Esophagus muscularis mucosa (tissue), 4 donors: ENCODE results near the gene NEB. TPM values are rescaled to one million over a fixed set of nuclear protein-coding genes. Genes with fewer than 3 reads are reported as not detected.
"Not testable (repeated sequence)": the region's sequence is repeated elsewhere in the genome, so short reads cannot be mapped to it uniquely, and the experiment has no call there.

Experiments
- DNase-seq: peaks from one replicate; pipeline ENCODE4 v3.0.0-alpha.2; 2017; ENCODE audit errors: extremely low spot score
- H3K27ac ChIP-seq, 4 donors: fragments of 200-600 bp; sonication (generic); replicated peaks in 1 of 4; 1 replicate in 3 of 4; 2 replicates in 1 of 4; pipeline ENCODE4 v1.5.1; 2016 to 2019; ENCODE audit warnings: mild to moderate bottlenecking in 1 of 4
- H3K27me3 ChIP-seq, 4 donors: fragments of 200-600 bp; sonication (generic); one replicate each; pipeline versions ENCODE4 v1.5.1 to v1.6.0; 2016 to 2019
- H3K36me3 ChIP-seq, 4 donors: fragments of 200-600 bp; sonication (generic); one replicate each; pipeline ENCODE4 v1.5.1; 2016 to 2019
- H3K4me1 ChIP-seq, 4 donors: fragments of 200-600 bp; sonication (generic); one replicate each; pipeline ENCODE4 v1.5.1; 2016 to 2019
- H3K4me3 ChIP-seq, 4 donors: fragments of 200-600 bp; sonication (generic); 1 replicate in 2 of 4; 2 replicates in 2 of 4; pipeline ENCODE4 v1.5.1; 2016 to 2019; ENCODE audit warnings: mild to moderate bottlenecking in 4 of 4, moderate library complexity in 1 of 4
- H3K9me3 ChIP-seq, 4 donors: fragments of 200-600 bp; sonication (generic); 1 replicate in 3 of 4; 2 replicates in 1 of 4; pipeline ENCODE4 v1.5.1; 2016 to 2019
- EP300 ChIP-seq: sonication (generic); formaldehyde crosslinking; IDR thresholded peaks from one replicate; pipeline ENCODE4 v1.6.1; 2017; ENCODE audit warnings: antibody characterized with exemption
- POLR2A ChIP-seq: fragments of 450-650 bp; IDR thresholded peaks from one replicate; pipeline ENCODE4 v1.6.1; 2017; ENCODE audit warnings: antibody characterized with exemption, moderate library complexity, mild to moderate bottlenecking, low read depth
- POLR2AphosphoS5 ChIP-seq, 2 donors: sonication (generic); formaldehyde crosslinking; IDR thresholded peaks; one replicate each; pipeline ENCODE4 v1.6.1; 2017; ENCODE audit warnings: antibody characterized with exemption in 2 of 2
- WGBS: methylation state at CpG from one replicate; pipeline ENCODE4 v1.1.5; 2018; 5-methylcytosine and 5-hydroxymethylcytosine counted together
- intact Hi-C: fragments of 100-400 bp; cut with DNase I; formaldehyde crosslinking; loops from one replicate; pipeline ENCODE4 v1.15.1; 2023
- total RNA-seq, 4 donors: library from RNA; depleted of rRNA; stranded (reverse); fragments of >200 nt; gene quantifications; one replicate each; pipeline versions ENCODE4 v1.1.0 to v1.2.1, GENCODE V29; 2016
- TF ChIP-seq, protein P1 (sequence below), 3 experiments: fragments of 200-600 bp in 2 of 3; fragments of 450-650 bp in 1 of 3; sonication (generic) in 2 of 3; IDR thresholded peaks; one replicate each; pipeline ENCODE4 v1.5.1; 2017 to 2019; ENCODE audit warnings: antibody characterized with exemption in 3 of 3, mild to moderate bottlenecking in 2 of 3, moderate library complexity in 1 of 3

Gene NEB
- total RNA-seq, 4 donors from 2014 or later = 0.23 to 0.84 (median 0.54) TPM

DNA sequence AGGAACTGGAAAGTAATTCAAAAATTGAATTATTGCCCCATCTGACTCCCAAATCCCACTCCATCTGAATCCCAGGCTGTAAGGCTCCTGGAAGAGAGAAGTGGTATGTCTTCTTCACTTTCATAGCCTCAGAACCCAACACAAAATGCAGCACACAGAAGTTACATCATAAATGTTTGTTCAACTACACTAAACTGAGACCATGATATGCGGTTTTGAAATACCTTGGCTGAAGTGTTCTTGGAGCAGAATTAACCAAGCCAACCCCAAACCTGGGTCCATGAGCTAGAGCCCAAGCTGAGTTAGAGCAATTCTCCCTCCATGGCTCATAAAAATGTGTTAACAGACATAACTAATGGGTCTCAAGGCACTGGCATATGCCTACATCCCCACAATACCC lies 23.3 kb downstream of the NEB start:
- no peaks in the 10 kb centered on the region for H3K36me3 ChIP-seq
- intact Hi-C loops = no loop called here
- H3K9me3 ChIP-seq = no peaks in the 10 kb centered on the region
- no peaks in the 10 kb centered on the region for H3K27me3 ChIP-seq
- DNase-seq = no peak
- 85% methylated on average over 1 of the region's 1 CpG for WGBS
- no peaks in the 10 kb centered on the region for H3K4me1 ChIP-seq
- TF ChIP-seq POLR2A = no peak
- TF ChIP-seq, protein P1, sequence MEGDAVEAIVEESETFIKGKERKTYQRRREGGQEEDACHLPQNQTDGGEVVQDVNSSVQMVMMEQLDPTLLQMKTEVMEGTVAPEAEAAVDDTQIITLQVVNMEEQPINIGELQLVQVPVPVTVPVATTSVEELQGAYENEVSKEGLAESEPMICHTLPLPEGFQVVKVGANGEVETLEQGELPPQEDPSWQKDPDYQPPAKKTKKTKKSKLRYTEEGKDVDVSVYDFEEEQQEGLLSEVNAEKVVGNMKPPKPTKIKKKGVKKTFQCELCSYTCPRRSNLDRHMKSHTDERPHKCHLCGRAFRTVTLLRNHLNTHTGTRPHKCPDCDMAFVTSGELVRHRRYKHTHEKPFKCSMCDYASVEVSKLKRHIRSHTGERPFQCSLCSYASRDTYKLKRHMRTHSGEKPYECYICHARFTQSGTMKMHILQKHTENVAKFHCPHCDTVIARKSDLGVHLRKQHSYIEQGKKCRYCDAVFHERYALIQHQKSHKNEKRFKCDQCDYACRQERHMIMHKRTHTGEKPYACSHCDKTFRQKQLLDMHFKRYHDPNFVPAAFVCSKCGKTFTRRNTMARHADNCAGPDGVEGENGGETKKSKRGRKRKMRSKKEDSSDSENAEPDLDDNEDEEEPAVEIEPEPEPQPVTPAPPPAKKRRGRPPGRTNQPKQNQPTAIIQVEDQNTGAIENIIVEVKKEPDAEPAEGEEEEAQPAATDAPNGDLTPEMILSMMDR (IDR thresholded peaks at IDR 0.05) = no peak
- no peak for TF ChIP-seq EP300
- TF ChIP-seq POLR2AphosphoS5 (IDR thresholded peaks at IDR 0.05) = no peak
- no peak overlapping the region for H3K27ac ChIP-seq
- no peak overlapping the region for H3K4me3 ChIP-seq

GRCh38 chr2:151708788-151709187 lies 25.5 kb downstream of the NEB start:
- 93% methylated on average over 6 of the region's 6 CpGs for WGBS
- TF ChIP-seq EP300 (no peak), POLR2A (no peak), POLR2AphosphoS5 (IDR thresholded peaks at IDR 0.05) (no peak)
- TF ChIP-seq, protein P1 (IDR thresholded peaks at IDR 0.05) = no peak
- intact Hi-C loops = no loop called here

DNA sequence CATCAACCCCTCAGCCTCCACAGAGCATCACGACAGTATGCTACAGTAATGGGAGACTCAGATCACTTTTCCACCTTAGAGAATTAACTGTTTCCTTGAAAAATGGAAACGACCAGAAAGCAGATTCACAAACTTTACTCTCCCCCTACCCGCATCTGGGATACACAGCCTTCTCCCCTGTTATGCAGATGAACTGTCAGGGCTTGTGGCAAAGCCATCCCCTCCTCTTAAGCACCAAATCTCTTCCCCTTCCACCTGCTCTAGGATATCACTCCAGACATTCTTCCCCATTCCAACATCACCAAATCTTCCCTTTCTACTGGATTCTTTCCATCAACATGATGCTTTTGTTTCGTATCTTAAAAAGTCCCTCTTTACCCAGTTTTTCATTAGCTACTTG lies 26.4 kb downstream of the NEB start:
- no peak for TF ChIP-seq EP300
- TF ChIP-seq, protein P1 (IDR thresholded peaks at IDR 0.05) = no peak
- TF ChIP-seq POLR2AphosphoS5 (IDR thresholded peaks at IDR 0.05) = no peak
- TF ChIP-seq POLR2A = no peak
- H3K4me1 ChIP-seq = no peaks in the 10 kb centered on the region
- H3K4me3 ChIP-seq = no peak overlapping the region
- H3K27me3 ChIP-seq = no peaks in the 10 kb centered on the region
- H3K9me3 ChIP-seq = no peaks in the 10 kb centered on the region
- no peak overlapping the region for H3K27ac ChIP-seq
- no peaks in the 10 kb centered on the region for H3K36me3 ChIP-seq
- 63% methylated on average over 4 of the region's 4 CpGs for whole genome bisulfite sequencing
- intact Hi-C loops = no loop called here
- no peak for DNase-seq

More at GRCh38 chr2:151708788-151709187, 25.5 kb downstream of the NEB start:
- no peak overlapping the region for H3K27ac ChIP-seq
- no peaks in the 10 kb centered on the region for H3K9me3 ChIP-seq
- DNase-seq = no peak
- no peaks in the 10 kb centered on the region for H3K4me1 ChIP-seq
- H3K27me3 ChIP-seq = no peaks in the 10 kb centered on the region
- H3K4me3 ChIP-seq = no peak overlapping the region
- H3K36me3 ChIP-seq = no peaks in the 10 kb centered on the region

DNA sequence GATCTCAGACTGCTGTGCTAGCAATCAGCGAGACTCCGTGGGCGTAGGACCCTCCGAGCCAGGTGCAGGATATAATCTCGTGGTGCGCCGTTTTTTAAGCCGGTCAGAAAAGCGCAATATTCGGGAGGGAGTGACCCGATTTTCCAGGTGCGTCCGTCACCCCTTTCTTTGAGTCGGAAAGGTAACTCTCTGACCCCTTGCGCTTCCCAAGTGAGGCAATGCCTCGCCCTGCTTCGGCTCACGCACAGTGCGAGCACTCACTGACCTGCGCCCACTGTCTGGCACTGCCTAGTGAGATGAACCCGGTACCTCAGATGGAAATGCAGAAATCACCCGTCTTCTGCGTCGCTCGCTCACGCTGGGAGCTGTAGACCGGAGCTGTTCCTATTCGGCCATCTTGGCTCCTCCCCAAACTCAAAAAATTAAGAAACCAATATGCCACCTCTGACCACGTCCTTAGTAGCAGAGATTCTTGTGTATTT lies 29.8 kb downstream of the NEB start:
- 94% methylated on average over 22 of the region's 29 CpGs for WGBS
- DNase-seq, H3K36me3 ChIP-seq, H3K27me3 ChIP-seq, H3K4me1 ChIP-seq, H3K4me3 ChIP-seq, H3K27ac ChIP-seq, intact Hi-C loops, H3K9me3 ChIP-seq: not testable (repeated sequence)

DNA sequence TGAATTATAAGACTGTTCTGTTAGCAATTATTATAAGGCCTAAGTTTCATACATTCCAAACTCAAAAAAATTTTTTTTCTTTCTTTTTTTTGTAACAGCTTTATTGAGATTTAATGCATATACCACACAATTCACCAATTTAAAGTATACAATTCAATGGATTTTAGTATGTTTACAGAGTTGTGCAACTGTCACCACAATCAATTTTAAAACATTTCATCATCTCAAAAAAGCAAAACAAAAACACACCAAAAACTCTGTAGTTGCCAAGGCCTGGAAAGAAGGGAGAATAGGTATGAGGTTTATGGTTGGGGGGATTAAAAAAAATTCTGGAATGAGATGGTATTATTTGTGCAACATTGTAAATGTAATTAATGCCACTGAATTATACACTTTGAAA lies 36.1 kb downstream of the NEB start:
- H3K9me3 ChIP-seq, H3K27me3 ChIP-seq, H3K4me3 ChIP-seq, intact Hi-C loops, H3K36me3 ChIP-seq, H3K4me1 ChIP-seq, H3K27ac ChIP-seq, DNase-seq: not testable (repeated sequence)

DNA sequence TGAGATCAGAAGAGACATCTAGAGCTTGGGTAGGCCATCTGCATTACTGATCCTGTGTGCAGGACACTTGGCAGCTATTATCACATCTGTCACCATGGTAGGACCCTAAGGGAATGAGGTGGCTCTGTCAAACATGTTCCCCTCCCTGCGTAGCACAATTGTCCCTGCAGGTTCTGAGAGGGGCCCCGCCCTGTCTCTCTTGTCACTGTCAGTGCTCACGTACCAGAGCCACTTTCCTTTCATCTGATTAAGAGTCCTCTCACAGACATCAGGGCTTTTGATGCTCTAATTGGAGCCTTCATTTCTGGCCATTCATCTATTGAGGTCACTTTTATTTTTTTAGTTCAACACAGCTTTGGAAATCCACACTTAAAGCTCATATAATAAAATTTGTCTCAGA lies 38.5 kb downstream of the NEB start:
- TF ChIP-seq EP300 (no peak), POLR2A (no peak), POLR2AphosphoS5 (IDR thresholded peaks at IDR 0.05) (no peak)
- TF ChIP-seq, protein P1 (IDR thresholded peaks at IDR 0.05) = no peak
- DNase-seq = no peak
- intact Hi-C loops = no loop called here
- no peak overlapping the region for H3K27ac ChIP-seq
- H3K4me3 ChIP-seq = no peak overlapping the region
- no peaks in the 10 kb centered on the region for H3K4me1 ChIP-seq
- WGBS = 95% methylated on average over 3 of the region's 3 CpGs
- H3K36me3 ChIP-seq = no peaks in the 10 kb centered on the region
- H3K27me3 ChIP-seq = no peaks in the 10 kb centered on the region
- H3K9me3 ChIP-seq = no peaks in the 10 kb centered on the region
